T follicular helper cell (primary cell): ENCODE measurements around the gene ZNF521.

Source experiments
- DNase-seq: peaks from one replicate; pipeline ENCODE4 v3.0.0-alpha.2; 2020; ENCODE audit warnings: low read depth

ZNF521 gene

GRCh38 chr18:25250474-25250851 lies 101.5 kb downstream of the ZNF521 start:
- no peak for DNase-seq

DNA sequence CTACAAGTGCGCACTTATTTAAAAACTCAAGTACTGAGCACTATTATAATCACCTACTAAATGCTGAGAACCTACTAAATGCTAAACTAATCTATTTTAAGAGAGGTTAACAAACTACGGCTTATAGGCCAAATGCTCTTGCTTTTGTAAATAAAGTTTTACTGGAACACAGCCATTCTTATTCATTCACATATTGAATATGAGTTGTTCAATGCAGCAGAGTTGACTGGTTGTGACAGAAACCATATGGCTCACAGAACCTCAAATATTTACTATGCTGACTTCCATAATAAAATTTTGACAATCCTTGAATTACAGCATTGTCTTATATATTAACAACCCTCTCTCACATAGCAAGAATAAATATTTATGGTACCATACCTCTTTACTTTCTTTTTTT lies 103.2 kb downstream of the ZNF521 start:
- no peak for DNase-seq

DNA sequence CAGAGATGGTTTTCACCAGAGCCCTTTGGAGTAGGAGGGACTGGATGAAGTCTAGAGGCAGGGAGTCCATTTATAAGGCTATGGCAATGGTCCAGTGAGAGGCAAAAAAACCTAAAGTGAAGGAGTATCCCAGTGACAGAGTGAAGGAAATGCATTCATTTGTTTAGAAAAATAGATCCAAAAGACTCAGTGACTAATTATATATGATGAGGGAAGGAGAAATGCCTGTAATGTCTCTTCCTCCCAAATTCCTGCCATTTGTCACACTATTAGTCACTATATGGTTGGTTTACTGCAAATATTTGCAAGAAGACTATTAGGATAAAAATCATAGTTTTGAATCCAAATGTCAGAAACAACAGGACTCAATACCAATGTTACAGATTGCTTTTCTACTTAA lies 104.2 kb downstream of the ZNF521 start:
- no peak for DNase-seq

GRCh38 chr18:25244924-25245698 lies 106.9 kb downstream of the ZNF521 start:
- no peak for DNase-seq

DNA sequence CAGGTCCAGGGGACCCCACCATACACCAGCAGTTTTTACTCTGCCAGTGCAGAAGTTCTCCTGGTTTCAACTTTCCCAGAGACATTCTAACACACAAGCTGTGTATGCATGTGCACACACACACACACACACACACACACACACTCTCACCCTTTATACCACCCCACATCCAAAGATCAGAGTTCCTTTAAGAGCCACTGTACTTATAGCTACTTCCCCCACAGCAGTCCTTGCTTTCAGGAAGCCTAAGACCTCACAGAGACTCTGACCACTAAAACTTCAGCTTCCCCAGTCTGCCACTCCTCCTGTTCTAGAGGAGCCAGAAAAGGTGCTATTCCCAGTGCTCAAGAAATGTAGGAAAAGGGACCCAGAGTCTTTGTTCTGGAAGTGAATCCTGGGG lies 107.8 kb downstream of the ZNF521 start:
- no peak for DNase-seq

- no peak for DNase-seq
Measured at GRCh38 chr18:25243754-25244153, 108.2 kb downstream of the ZNF521 start.

DNA sequence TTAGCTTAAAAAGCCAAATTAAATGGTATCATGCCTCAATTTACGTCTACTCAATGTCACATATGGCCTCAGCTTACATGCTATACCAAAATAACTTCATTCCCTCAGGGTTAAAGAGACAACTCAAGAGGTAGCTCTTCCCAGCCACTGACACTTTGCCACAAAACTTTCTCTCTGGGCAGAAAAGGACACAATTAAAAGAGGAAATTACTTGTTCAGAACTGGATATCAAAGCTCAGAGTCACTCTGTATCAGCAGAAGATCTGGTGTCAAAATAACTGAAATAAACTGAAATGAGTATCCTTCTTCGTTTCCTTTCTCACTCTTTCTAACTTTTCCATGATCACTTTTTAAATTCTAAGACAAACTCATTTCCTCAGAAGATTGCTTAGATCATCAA lies 108.7 kb downstream of the ZNF521 start:
- DNase-seq, result no peak

GRCh38 chr18:25240420-25240770 lies 111.6 kb downstream of the ZNF521 start:
- no peak for DNase-seq

DNA sequence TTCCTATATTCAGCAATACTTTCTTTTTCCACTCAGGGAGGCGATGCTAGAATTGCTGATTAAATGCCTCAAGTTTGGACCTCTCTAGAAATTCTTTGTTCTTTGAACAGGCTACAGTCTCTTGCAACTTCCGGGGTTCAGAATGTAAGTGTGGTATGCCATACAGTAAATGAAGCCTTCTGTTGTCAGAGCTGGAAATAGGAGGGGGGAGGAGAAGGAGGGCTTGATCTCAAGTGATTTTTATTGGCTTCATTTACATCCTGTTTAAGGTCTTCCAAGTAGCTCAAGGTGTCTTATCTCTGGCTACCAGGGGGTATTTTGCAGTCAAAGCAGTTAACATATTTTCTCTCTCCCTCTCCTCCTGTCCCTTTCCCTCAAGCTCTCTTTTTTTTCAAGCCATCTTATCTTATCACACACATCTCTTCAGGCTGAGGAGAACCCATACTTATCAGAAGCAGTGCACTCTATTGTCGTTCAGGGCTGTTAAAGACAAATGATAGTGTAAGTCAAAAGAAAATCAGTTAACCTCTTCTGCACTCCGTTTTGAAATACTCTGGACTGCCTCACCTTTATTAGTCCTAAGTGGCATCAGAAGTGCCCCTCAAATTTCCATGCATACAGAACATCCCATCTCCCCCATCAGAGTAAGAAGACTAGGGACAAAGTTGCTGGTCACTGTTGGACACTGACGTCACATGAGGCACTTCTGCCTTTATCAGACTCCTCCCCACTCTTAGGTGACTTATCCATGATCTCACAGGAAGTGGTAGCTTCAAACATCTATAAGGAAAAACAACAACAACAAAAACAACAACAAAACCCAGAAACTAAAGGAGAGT lies 112.2 kb downstream of the ZNF521 start:
- DNase-seq, result no peak

DNA sequence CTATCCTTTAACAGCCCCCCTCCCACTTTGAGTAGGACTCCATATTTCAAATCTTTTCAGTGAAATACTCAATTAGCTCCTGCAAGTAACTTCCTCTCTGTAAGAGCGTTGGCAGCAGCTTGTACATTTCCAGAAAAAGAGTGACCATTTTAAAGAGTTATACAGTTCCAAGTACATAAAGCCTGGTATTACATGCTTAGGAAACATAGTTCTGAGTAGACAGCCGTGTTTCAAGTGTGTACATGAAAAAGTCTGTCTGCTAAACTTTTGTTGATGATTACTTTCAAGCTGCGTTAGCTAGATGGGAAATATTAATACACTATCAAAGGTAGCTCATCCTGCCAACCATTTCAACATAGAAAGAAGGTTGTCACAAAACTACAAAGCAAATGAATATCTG lies 112.8 kb downstream of the ZNF521 start:
- DNase-seq, result no peak

DNA sequence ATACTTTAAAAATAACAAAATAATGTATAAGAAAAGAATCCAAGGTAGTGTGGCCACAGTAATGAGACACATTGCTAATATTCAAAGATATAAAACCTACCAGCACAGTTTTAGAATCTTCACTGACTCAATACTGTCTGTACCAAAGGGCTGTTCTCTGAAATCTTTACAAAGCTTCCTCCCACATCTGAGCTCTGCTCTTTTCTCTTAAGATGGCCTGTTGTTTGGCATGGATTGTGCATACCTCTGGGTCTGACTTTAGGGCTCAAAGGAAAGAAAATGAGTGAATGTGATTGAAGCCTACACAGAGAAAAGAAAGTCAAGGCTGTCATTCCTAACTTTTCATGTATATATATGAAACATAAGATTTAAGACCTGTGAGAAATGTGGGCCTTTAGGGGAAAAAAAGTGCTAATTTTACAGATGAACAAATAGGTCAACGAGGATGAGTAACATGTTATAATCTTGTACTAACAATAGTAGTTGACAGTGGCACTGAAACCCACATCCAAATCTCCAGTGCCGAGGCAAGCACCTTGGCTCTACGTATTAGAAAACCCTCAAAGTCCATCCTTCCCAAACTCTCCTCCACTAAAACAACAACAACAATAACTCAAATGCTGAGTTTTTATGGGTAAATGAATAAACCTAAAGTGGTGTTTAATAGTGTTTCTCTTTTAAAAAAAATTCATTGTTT lies 114.2 kb downstream of the ZNF521 start:
- no peak for DNase-seq

DNA sequence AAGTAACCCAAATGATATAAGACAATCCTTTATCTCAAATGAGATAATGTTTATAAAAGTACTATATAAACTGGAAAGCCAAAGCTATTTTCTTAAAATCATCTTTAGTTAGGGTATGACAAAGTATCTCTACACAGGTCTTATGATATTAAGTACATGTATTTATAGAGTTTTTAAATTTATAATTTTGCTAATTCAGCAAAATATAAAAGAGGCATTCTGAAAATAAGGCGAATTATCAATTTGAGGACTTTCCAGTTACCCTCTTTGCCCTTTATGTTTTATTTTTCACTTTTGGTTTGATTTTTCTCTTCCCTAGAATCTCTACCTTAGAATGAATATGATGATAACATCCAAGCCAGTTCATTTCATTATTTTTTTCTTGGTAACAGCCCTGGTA lies 115.2 kb downstream of the ZNF521 start:
- no peak for DNase-seq

DNA sequence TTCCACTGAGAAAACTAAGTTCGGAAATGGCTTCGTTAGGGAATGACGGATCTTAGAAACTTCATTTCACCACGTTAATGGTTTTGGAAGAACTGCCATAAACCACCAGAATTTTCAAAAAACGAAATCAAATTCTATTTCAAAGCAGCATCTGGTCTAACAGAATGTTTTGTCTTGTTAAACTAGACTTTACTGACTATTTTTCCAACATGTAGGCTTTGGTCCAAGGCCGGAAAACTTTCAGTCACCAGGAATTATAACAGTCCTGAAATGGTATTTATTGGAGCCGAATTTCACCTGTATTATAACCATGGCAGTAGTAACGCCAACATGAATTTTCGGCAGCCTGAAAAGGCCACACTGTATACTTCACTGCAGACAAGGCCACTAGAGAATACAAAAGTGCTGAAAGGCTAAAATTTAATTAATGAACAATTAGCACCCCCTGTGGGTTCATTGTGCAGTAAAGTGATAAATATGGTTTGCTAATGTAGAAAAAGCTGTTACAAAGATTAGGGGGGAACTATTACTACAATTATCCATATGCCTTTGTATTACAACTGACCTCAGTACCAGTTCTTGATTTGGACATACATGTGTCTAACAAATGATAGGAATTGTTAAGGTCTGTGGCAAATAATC lies 116.4 kb downstream of the ZNF521 start:
- DNase-seq, result no peak

DNA sequence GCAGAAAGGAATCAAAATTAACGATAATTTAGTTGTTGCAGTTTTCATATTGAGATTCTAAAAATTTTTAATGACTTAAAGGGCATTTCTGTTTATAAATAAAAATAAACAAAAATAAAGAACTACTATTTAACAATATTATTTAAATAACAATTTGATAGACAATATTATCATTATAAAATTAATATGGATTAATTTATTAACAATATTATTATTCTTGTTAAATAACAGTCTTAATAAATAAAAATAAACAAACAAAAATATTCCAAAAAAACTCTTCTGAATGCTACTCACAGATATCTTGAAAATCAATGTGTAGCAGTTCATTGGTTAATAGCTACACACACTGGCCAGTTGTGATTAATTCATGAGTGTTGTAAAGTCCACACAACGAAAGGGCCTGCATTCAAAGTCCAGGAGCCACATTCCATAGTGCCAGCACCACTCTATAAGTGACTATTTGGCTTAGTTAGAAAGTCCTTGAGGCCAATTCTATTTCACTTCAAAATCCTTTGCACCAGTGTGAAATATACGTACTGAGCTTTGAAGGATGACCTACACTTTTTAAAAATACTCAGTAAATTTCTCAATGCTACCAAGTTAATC lies 117.1 kb downstream of the ZNF521 start:
- no peak for DNase-seq

GRCh38 chr18:25234322-25234639 lies 117.7 kb downstream of the ZNF521 start:
- DNase-seq, result no peak

DNA sequence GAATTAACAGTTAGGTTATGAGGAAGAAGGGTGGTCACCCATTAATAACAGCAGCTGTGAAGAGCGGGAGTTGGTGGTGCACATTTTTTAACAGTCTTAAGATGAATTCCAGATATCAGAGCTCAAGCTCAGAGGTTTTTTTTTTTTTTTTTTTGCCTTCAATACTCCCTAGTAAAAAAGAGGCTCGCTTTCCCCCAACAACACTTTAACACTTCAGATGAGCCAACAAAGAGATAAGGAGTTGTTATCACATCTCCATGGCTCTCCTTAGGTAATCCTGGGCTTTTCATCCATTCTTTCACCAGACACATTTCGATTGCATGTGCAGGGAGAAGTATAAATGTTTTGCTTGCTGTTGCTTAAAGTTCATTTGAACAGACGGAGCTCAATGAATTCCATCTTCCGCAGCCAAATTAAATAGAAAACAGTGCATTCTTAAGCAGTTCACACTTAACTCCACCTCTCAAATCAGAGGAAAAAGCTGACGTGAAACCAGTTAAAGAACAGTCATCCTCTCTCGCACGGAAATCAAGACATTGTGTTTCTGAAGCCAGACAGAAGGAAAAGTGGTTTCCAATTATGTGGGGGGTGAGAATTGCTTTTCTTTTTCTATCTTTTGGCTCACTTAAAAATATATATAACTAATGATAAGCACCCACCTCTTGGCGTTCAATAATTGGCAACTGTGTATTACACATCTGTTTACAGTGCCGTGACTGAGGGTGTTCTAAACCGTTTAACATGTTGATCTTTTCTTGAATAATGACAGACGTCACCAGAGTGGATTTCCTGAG lies 118.2 kb downstream of the ZNF521 start:
- no peak for DNase-seq

DNA sequence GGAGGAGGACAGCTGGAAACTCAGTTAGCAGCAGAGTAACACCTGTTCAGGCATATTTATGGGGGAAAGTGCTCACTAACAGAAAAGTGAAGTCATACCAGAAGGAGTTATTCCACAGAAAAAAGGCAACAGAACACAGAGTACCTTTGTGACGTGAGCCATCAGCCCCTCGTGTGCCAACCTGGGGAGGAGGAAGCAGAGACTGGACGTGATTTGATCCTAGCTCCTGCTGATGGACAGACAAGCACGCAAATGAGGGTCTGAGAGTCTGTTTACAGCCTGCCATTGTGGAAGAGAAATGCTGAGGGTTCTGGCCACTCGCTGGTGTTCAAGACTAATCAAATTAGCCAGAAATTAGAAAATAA lies 120.7 kb downstream of the ZNF521 start:
- no peak for DNase-seq

GRCh38 chr18:25230658-25231326 lies 121.2 kb downstream of the ZNF521 start:
- no peak for DNase-seq

DNA sequence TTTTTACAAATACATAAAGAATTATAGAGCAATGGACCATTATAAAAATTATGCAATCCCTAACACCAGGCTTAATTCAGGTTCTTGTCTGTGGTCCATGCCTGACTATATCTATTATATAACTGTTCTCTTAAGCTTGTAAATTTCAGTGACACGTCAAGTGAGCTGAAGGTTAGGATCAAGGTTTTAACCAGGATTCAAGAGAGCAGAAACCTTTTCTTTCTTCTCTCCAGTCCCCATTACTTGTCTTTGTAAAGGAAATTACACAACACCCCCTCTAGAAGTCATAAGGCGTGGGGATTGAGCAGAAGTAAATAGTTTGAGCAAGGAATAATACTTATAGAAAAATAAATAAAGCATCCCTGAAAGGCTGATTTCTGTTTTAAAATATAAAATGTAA lies 122.0 kb downstream of the ZNF521 start:
- no peak for DNase-seq

GRCh38 chr18:25229081-25229480 lies 122.9 kb downstream of the ZNF521 start:
- no peak for DNase-seq

DNA sequence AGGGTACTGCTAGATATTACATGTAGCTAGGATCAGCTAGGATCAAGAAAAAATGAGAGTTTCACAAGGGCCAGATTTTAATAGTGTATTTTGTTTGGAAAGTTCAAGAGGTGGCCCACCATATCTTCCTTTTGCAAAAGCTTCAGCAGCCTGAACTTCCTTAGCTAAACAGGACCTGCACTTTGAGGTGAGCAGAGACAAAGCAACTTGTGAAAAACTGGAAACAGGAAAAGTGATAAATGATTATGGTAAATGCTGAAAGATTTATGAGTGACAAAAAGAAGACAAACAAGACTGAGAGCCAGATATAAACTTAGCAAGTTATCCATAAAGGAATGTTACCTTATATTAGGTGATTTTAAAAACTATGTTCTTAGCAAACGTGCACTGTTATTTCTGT lies 123.6 kb downstream of the ZNF521 start:
- no peak for DNase-seq
